IgD-negative memory B cell (primary cell): ENCODE data around the gene SIX4. TPM values are rescaled to one million over a fixed set of nuclear protein-coding genes. Genes with fewer than 3 reads are reported as not detected.

Experiments used
- H3K27ac Mint-ChIP-seq, 3 donors: one replicate each; pipeline ENCODE4 v1.8.0; 2020 to 2022; ENCODE audit warnings: mild to moderate bottlenecking in 3 of 3, mixed read lengths in 3 of 3, moderate library complexity in 1 of 3
- H3K27me3 Mint-ChIP-seq: one replicate; pipeline ENCODE4 v1.8.0; 2021; ENCODE audit warnings: mixed read lengths
- H3K36me3 Mint-ChIP-seq: one replicate; pipeline ENCODE4 v1.8.0; 2020; ENCODE audit warnings: mild to moderate bottlenecking, mixed read lengths
- H3K4me1 Mint-ChIP-seq, 3 donors: one replicate each; pipeline ENCODE4 v1.8.0; 2020 to 2022; ENCODE audit warnings: mixed read lengths in 3 of 3, mild to moderate bottlenecking in 1 of 3
- H3K4me3 Mint-ChIP-seq, 4 donors: one replicate each; pipeline ENCODE4 v1.8.0; 2020 to 2022; ENCODE audit warnings: mild to moderate bottlenecking in 4 of 4, mixed read lengths in 4 of 4, moderate library complexity in 3 of 4
- H3K9me3 Mint-ChIP-seq, 3 donors: one replicate each; pipeline ENCODE4 v1.8.0; 2020 to 2021; ENCODE audit warnings: mixed read lengths in 3 of 3, mild to moderate bottlenecking in 1 of 3
- polyA plus RNA-seq: library from polyadenylated mRNA; unstranded; fragments of 300-500 nt; fragmentation: Illumina TruSeq; gene quantifications from one replicate; pipeline ENCODE4 v1.2.3, GENCODE V29; 2021

SIX4 gene
- not detected for polyA plus RNA-seq

GRCh38 chr14:60723907-60724618 lies at the start of gene SIX4:
Gene SIX4 (minus strand): TSS chr14:60724351. CDS start chr14:60724074, 277 bp downstream.
- Mint-ChIP-seq H3K27me3 (peaks cover 54% of the 10 kb centered on the region), H3K4me3 (peak within 1 kb of the TSS; percentile 85 to 96 (median 90)), H3K9me3 (peaks cover 0 to 3% (median 0%) of the 10 kb centered on the region in 3 donors), H3K36me3 (peaks cover 4% of the 10 kb centered on the region), H3K27ac (peak within 1 kb of the TSS in 2 of 3 donors; percentile 78 to 84), H3K4me1 (peaks cover 5 to 6% (median 6%) of the 10 kb centered on the region in 3 donors)

GRCh38 chr14:60773558-60773957 lies 49.4 kb upstream of the SIX4 start:
- Mint-ChIP-seq H3K9me3 (peaks cover 0 to 2% (median 0%) of the 10 kb centered on the region in 3 donors), H3K4me3 (no peak overlapping the region), H3K4me1 (peaks cover 8 to 16% (median 10%) of the 10 kb centered on the region in 3 donors), H3K36me3 (peaks cover 2% of the 10 kb centered on the region), H3K27me3 (no peaks in the 10 kb centered on the region), H3K27ac (no peak overlapping the region)

- peaks cover 0 to 2% (median 0%) of the 10 kb centered on the region in 3 donors for H3K9me3 Mint-ChIP-seq
- peaks cover 10 to 16% (median 11%) of the 10 kb centered on the region in 3 donors for H3K4me1 Mint-ChIP-seq
- H3K4me3 Mint-ChIP-seq: no peak overlapping the region
- no peak overlapping the region for H3K27ac Mint-ChIP-seq
- peaks cover 4% of the 10 kb centered on the region for H3K36me3 Mint-ChIP-seq
- H3K27me3 Mint-ChIP-seq: no peaks in the 10 kb centered on the region
Measured at GRCh38 chr14:60771117-60771516, 47.0 kb upstream of the SIX4 start.

DNA sequence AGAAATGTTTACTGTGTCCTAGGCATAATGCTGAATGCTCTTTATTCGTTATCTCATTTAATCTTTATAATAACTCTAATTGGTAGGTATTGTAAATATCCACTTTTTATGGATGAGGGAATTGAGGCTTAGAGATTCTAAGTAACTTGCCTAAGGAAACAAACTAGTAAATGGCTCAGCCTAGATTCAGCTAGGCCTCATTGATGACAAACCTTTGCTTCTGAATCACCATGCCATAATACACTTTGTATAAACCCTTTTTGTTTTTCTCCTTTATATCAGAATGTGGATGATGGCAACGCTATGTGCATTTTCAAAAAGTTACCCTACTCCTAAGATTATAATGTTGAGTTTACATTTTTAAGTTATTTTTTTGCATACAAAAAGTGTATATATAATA lies 44.5 kb upstream of the SIX4 start:
- H3K4me1 Mint-ChIP-seq: peaks cover 12 to 16% (median 13%) of the 10 kb centered on the region in 3 donors
- no peaks in the 10 kb centered on the region for H3K27me3 Mint-ChIP-seq
- peaks cover 0 to 2% (median 0%) of the 10 kb centered on the region in 3 donors for H3K9me3 Mint-ChIP-seq
- peaks cover 4% of the 10 kb centered on the region for H3K36me3 Mint-ChIP-seq
- no peak overlapping the region for H3K4me3 Mint-ChIP-seq
- no peak overlapping the region for H3K27ac Mint-ChIP-seq

DNA sequence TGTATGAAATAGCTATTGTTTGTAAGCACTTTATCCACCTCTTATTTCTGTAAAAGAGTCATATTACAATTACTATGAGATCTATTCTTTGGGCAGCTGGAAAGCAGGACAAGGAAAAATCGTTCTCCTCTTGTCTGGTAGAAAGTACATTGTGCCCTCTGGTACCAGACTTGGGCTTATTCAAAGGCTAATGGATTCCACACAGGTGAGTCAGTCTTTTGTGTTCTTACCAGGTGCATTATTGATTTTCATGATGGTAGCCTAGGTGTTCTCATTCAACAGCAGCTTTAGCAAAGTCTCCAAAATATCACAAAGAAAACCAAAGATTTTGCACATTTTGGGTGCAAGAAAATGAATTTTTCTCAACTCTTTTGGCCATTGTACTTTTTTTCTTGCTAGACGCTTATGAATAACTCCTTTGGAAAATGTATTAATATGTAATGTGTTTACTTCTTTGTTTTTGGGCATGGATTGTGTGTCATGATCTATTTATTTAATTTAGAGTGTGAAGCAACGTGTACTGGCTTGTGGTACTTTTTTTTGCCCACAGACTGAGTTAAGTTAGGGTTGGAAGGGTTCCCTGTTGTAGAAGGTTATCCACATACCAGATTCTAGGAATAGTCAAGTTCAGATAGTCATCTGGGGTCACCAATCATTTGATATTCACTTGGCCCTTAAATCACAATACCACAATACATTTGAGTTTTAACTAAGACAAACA lies 36.7 kb upstream of the SIX4 start:
- Mint-ChIP-seq H3K9me3 (no peaks in the 10 kb centered on the region), H3K4me3 (no peak overlapping the region), H3K27me3 (no peaks in the 10 kb centered on the region), H3K27ac (no peak overlapping the region), H3K36me3 (peaks cover 1% of the 10 kb centered on the region), H3K4me1 (peaks cover 11 to 26% (median 21%) of the 10 kb centered on the region in 3 donors)

DNA sequence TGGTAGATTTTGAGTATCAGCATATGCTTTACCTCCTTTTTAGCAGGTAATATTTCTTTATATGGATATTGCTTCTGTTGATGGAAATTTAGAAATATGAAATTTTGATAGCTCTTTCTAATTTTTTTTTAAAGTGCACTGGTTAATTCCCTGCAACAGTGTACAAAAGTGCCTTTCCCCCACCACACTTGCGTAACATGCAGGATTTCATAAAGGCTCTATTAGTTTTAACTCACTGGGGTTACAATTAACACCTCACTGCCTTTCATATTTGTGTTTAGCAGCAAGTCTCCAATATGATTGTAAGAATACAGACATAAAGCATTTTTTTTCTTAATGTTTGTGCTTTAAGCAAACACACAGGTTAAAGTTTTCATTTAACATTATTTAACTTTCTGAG lies 36.1 kb upstream of the SIX4 start:
- Mint-ChIP-seq H3K4me1 (peaks cover 11 to 26% (median 21%) of the 10 kb centered on the region in 3 donors), H3K27ac (no peak overlapping the region), H3K4me3 (no peak overlapping the region), H3K36me3 (peaks cover 1% of the 10 kb centered on the region), H3K9me3 (no peaks in the 10 kb centered on the region), H3K27me3 (no peaks in the 10 kb centered on the region)

DNA sequence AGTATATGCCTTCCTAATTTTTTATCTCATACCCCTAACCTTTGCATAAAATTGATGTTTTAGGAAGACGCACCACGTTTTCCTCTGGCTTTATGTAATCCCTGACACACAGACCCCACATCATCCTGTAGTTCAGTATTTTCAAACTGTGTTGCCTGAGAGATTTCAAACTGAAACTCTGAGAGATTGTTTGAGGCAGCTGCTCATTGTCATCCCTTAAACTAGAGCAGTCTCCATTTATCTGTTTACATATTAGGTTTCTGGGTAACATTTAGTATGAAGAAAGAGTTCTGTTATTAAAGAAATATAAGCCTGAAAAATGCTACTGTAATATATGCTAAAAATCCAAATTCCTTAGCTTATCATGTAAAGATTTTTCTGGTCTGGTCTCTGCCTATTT lies 34.7 kb upstream of the SIX4 start:
- Mint-ChIP-seq H3K27ac (no peak overlapping the region), H3K27me3 (no peaks in the 10 kb centered on the region), H3K36me3 (peaks cover 1% of the 10 kb centered on the region), H3K9me3 (no peaks in the 10 kb centered on the region), H3K4me3 (peak overlapping the region in 2 of 4 donors; percentile 43 to 82), H3K4me1 (peaks cover 10 to 27% (median 23%) of the 10 kb centered on the region in 3 donors)

- Mint-ChIP-seq H3K4me1 (peaks cover 18 to 36% (median 32%) of the 10 kb centered on the region in 3 donors), H3K36me3 (no peaks in the 10 kb centered on the region), H3K27ac (no peak overlapping the region), H3K4me3 (no peak overlapping the region), H3K27me3 (no peaks in the 10 kb centered on the region), H3K9me3 (no peaks in the 10 kb centered on the region)
Measured at GRCh38 chr14:60757567-60758002, 33.4 kb upstream of the SIX4 start.

DNA sequence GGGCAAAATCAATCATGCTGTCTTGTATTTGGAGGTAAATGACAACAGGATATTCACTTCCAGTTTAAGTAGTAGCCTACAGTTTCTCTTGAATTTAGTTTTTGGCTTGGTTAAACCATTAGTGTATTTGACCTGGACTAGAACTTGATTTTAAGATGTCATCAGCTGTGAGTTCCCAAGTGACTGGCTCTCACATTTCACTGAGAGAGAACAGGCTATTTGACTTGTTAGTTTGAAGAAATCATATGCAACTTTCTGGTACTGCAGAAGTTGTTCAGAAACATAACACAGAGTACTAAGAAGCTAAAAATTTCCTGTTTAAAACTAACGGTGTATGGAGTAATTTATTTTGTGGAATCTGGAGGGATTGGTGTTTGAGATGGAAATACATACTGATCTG lies 32.7 kb upstream of the SIX4 start:
- Mint-ChIP-seq H3K9me3 (no peaks in the 10 kb centered on the region), H3K36me3 (no peaks in the 10 kb centered on the region), H3K4me3 (no peak overlapping the region), H3K27me3 (no peaks in the 10 kb centered on the region), H3K4me1 (peaks cover 18 to 36% (median 32%) of the 10 kb centered on the region in 3 donors), H3K27ac (no peak overlapping the region)

DNA sequence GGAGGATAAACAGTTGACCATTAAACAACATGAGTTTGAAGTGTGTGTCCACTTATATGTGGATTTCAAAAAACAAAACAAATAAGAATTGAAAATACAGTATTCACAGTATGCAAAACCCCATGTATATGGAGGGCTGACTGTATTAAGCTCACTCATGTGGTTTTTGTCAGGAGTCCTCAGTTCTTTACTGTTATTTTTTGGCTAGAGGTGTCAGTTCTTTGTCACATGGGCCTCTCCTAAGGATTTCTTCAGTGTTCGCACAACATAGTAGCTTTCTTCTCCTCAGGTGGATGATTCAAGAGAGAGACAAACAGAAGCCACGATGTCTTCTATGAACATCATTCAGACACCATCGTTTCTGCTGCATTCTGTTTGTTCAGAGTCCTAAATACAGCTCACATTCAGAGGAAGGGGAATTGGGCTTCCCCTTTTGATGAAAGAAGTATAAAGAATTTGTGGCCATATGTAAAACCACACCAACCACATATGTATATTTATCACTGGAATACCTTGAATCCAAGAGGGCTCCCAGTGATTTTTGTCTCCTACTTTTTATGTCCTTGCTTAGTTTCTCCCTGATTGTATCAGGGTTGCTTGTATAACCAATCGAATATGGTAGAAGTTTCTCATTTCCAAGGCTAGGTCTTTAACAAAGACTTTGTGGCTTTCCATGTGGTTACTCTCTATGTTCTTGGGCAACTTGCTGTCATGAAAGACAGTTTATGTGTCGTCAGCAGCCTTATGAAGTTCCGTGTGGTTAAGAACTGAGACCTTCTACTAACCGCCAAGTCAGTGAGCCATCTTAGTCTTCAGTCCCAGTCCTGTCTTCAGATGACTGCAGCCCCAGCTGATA lies 29.3 kb upstream of the SIX4 start:
- Mint-ChIP-seq H3K4me3 (peak overlapping the region in 2 of 4 donors; percentile 50 to 67), H3K36me3 (no peaks in the 10 kb centered on the region), H3K9me3 (no peaks in the 10 kb centered on the region), H3K27me3 (no peaks in the 10 kb centered on the region), H3K27ac (peak overlapping the region; percentile 0 to 60 (median 31)), H3K4me1 (peaks cover 22 to 31% (median 28%) of the 10 kb centered on the region in 3 donors)

DNA sequence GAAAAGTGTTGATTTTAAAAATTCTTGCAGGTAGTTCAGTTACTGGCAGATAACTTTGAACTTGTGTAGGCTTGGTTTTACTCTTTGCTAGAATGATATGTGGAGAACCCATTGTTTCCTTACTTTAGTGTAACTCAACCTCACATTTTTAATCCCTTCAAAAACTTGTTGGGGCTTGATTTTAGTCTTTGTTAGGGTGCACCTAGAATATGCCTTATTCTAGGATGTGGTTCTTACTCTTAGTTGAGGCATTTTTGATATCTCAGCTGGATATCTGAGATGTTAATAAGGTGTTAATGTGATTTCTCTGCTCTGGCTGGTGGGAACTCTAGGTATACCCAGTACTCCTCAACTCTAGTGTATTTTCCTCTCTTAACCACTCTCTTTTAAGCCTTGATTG lies 20.4 kb upstream of the SIX4 start:
- H3K4me3 Mint-ChIP-seq: no peak overlapping the region
- peaks cover 0 to 8% (median 2%) of the 10 kb centered on the region in 3 donors for H3K9me3 Mint-ChIP-seq
- peak overlapping the region in 1 of 3 donors; percentile 55 for H3K27ac Mint-ChIP-seq
- H3K36me3 Mint-ChIP-seq: peaks cover 8% of the 10 kb centered on the region
- H3K4me1 Mint-ChIP-seq: peaks cover 0 to 4% (median 2%) of the 10 kb centered on the region in 3 donors
- H3K27me3 Mint-ChIP-seq: no peaks in the 10 kb centered on the region

- H3K9me3 Mint-ChIP-seq: peaks cover 0 to 8% (median 2%) of the 10 kb centered on the region in 3 donors
- peak overlapping the region in 1 of 4 donors; percentile 2 for H3K4me3 Mint-ChIP-seq
- H3K36me3 Mint-ChIP-seq: peaks cover 6% of the 10 kb centered on the region
- no peak overlapping the region for H3K27ac Mint-ChIP-seq
- H3K27me3 Mint-ChIP-seq: no peaks in the 10 kb centered on the region
- peaks cover 22 to 28% (median 26%) of the 10 kb centered on the region in 3 donors for H3K4me1 Mint-ChIP-seq
Measured at GRCh38 chr14:60738843-60739508, 14.8 kb upstream of the SIX4 start.

DNA sequence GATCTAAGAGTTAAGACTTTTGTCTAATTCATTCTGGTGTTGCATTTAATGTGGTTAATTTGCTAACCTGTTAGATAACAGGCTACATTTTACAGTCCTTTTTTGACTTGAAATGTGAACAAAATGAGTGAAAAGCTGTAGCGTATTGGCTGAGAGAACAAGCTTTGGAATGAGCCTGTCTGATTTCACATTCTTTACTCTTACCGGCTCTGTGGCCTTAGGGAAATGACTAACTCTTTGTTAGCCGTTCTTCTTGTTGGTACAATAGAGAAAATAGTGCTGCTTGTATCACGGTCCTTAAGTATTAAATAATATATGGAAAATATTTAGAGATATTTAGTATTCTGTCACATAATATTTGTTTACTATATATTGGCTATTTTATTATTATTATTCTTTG lies 12.3 kb upstream of the SIX4 start:
- peaks cover 2% of the 10 kb centered on the region for H3K27me3 Mint-ChIP-seq
- H3K4me3 Mint-ChIP-seq: peak overlapping the region in 2 of 4 donors; percentile 51 to 63
- no peak overlapping the region for H3K27ac Mint-ChIP-seq
- no peaks in the 10 kb centered on the region for H3K9me3 Mint-ChIP-seq
- no peaks in the 10 kb centered on the region for H3K36me3 Mint-ChIP-seq
- peaks cover 22 to 28% (median 26%) of the 10 kb centered on the region in 3 donors for H3K4me1 Mint-ChIP-seq

GRCh38 chr14:60735416-60735815 lies 11.3 kb upstream of the SIX4 start:
- peaks cover 22 to 28% (median 25%) of the 10 kb centered on the region in 3 donors for H3K4me1 Mint-ChIP-seq
- peak overlapping the region in 2 of 3 donors; percentile 48 to 96 for H3K27ac Mint-ChIP-seq
- no peaks in the 10 kb centered on the region for H3K9me3 Mint-ChIP-seq
- H3K27me3 Mint-ChIP-seq: peaks cover 7% of the 10 kb centered on the region
- H3K4me3 Mint-ChIP-seq: peak overlapping the region; percentile 98 to 100 (median 100)
- H3K36me3 Mint-ChIP-seq: no peaks in the 10 kb centered on the region
